GM20431 (cell line): ENCODE data around the gene TACO1.

Experiments
- in situ Hi-C: fragments of 300-500 bp; cut with MseI, MboI; formaldehyde crosslinking; loops from one replicate; pipeline ENCODE4 v1.15.0; 2020; ENCODE audit warnings: low sequenced_read_pairs; ENCODE audit not compliant: unreplicated experiment

The TACO1 gene

DNA sequence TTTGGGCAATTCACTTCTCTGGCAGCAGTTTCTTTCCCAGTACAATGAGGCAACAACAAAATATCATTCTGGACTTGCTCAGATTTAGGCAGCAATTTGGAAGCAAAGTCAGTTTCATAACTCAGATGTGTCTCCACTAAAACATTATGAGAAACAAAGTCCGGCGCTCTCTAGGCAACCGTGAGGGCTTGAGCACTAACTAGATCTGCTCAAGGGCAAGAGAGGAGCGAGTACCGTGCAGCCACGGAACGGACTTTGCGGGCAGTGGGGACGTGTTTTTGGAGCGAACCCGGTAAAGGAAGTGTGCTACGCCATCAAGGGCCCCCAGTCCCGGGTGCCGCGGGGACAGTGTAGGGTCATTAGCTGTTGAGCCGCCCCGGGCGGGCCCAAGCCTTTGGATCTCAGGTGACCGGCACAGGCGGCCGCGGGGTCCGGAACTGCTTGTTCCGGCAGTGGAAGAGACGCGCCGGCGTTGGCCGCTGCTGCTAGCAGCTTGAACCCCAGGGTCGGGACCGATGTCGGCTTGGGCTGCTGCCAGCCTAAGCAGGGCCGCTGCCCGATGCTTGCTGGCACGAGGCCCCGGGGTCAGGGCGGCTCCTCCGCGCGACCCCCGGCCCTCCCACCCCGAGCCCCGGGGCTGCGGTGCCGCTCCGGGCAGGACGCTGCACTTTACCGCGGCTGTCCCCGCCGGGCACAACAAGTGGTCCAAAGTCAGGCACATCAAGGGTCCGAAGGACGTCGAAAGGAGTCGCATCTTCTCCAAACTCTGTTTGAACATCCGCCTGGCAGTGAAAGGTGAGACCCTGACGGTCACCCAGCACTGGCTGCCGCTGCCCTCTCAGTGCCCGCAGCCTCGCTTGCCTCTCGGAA, at the start of gene TACO1:
Gene TACO1, plus strand, starts transcription at position 327 of the 870 bp plus-strand sequence. Its CDS starts 189 bp downstream, at position 516.
- in situ Hi-C loops, result no loop called here

DNA sequence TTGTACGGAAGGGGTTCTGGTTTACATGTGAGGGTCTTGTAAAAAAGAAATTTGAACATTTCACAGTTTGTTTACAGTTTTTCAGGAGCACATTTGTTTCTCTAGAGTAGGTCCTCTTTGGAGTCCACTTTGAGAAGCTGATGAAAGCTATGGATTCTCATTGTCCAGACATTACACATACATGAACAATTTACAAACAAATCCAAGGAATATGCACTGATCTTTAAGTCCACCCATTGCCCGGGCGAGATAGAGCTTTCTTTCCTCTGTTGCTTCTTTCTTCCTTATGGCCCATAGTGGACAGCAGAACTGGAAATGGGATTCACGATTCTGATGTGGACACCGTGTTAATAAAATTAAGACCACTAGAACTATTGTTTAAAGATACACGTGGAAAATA, 48.5 kb upstream of the TACO1 start:
- in situ Hi-C loops, result no loop called here

DNA sequence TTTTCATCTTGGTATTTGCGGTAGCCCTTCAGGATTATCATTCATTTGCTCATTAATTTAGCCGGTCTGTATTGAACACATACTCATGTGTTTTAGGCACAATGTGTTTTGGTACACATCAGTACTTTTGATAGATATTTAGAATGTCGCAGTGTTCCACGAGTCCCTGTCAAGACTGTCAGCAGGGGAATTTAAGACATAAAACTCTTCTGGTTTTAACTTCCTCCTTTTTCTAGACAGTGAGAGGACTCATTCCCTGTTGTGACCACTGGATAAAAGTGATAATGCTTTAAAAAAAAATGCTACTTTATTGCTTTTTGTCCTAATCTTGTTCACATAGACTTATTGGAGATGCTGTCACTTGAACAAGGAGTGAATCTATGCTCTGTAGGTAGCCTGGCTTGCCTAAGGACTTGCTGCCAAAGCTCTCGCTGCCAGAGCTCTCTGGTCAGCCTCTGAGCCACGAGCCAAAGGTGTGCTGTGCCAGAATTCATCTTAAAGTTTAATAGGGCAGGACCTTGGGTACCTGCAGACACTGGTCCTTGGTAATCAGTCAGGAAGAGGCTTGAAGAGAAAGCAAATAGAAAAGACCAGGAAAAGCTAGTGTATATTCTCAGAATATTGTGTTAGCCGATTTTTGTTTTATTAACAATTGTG, 45.1 kb upstream of the TACO1 start:
- in situ Hi-C loops, result no loop called here

DNA sequence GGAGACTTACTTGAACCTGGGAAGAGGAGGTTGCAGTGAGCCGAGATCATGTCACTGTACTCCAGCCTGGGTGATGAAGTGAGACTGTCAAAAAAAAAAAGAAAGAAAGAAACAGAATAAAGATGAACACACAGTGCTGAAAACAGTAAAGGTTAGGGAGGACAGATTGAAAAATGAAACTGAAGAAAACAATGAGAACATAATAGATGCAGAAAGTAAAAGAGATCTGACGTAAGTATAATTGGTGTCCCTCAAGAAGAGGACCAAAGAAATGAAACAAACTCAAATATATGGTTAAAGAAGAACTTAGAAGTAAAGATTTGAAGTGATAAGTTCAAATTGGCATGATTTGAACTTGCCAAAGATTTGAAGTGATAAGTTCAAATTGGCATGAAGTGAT, 43.3 kb upstream of the TACO1 start:
- in situ Hi-C loops, result no loop called here

DNA sequence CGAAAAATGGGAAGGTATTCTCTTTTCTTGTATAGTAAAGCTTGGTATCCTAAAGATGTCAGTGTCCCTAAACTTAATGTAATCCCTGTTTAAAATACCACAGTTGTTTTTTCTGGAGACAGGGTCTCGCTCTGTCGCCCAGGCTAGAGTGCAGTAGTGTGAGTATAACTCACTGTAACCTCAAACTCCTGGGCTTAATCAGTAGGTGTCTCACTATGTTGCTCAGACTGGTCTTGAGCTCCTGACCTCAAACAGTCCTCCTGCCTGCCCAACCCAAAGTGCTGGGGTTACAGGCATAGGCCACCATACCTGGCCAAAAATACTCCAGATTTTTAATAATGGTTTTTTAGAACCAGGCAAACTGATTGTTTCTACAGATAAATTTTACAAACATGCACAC, 42.3 kb upstream of the TACO1 start:
- in situ Hi-C loops, result no loop called here

DNA sequence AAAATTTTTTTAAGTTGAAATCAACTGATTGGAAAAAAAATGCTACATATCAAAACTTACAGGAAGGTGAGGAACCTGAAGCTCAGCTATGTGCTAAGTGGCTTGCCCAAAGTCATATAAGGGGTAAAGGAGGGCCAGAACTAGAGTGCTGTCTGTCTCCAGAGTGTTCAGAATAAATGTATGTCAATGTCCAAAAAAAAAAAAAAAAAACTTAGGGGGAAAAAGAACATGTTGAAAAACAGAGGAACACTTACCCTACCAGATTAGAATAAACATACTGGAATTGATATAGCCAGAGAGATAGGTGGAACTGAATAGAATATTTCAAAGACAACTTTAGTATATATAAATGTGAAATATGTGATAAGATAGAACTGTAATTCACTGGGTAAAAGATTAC, 38.9 kb upstream of the TACO1 start:
- in situ Hi-C loops, result no loop called here

DNA sequence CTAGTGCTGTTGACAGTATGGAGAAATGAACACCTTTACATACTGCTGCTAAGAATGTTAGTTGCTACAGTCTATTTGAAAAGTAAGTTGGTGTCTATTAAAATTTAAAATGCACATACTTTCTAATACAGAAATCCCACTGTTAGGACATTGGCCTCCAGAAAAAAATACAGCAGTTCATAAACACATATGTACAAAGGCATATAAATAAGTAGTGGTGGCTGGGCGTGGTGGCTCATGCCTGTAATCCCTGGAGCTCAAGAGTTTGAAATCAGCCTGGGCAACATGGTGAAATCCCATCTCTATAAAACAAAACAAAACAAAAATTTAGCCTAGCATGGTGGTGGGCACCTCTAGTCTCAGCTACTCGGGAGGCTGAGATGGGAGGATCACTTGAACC, 37.4 kb upstream of the TACO1 start:
- in situ Hi-C loops, result no loop called here

DNA sequence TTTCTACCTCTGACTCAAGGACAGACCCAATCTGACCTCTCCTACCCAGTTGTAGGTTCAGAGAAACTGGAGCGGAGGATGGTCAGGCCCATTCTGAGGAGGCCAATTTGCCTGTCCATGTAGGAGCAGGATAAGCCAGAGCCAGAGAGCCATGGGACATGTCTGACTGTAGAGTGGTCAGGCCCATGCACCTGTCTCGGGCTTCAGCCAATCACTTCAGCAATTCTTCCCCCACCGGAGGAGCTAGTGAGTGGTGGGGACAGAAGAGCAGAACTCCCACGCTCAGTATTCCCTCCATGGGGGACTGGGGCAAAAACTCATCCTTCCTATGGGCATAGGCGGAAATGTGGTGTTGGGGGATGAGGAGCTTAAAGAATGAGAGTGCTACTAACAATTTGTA, 36.1 kb upstream of the TACO1 start:
- in situ Hi-C loops, result no loop called here

DNA sequence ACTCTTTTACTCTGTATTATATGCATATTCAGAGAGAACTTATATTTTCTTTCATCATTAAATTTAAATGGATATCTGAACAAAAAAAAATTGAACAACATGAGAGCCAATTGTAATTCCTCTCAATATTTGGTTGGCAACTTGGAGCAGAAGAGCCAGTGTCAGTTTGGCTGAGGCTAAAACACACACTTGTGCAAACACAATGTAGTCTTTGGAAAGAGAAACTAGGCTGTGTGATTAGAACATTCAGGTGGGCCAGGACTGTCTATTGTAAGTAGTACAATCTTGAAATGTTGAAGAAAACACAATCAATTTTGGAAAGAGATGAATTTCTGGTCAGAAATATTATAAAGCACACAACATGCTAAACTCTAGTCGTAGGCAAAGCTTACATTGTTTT, 33.5 kb upstream of the TACO1 start:
- in situ Hi-C loops, result no loop called here

DNA sequence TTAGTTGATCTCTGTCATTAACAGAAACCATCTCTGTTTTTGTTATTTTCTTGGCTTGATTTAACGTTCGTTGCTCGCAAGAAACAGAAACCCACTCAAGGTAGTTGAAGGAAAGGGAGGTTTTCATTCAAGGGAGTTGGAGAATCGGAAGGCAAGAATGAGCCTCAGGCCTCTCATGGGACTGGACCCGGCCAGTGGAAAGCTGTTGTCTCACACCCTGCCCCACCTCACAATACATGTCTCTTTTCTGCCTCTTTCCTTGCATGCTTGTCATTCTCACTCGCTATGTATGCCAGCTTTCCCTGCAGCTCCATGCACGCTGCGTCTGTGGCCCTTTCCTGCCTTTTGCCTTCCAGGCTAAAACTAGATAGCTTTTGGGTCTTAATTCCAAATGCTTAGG, 32.1 kb upstream of the TACO1 start:
- in situ Hi-C loops, result no loop called here

DNA sequence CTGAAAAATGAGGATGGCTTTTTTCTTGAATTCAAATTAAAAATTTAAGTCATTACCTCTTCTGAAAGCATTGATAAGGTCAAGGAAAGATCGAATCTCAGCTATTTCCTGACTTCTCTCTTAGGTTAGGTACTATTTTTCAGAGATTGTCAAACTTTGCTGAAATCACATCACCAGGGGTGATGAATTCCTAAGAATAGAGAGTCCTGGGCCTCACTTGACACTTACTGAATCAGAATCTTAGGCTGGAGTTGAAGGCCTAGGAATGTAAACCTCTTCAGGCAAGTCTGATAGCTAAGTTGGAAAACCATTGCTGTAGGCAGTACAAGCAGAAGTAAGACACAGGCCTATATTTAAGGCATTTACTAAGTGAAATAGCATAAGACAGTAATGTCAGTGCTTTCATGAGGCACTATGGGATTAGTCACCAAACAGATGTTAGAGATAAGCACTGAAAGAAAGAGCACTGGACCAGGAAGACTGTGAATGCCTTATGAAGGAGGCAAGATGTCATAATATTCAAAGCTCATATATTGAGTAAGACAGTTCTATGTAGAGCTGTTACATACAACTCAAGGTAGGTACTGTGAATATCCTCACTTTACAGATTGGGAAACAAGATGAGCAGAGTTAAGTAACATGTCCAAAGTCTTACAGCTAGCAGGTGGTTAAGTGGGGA, 28.9 kb upstream of the TACO1 start:
- in situ Hi-C loops, result no loop called here

DNA sequence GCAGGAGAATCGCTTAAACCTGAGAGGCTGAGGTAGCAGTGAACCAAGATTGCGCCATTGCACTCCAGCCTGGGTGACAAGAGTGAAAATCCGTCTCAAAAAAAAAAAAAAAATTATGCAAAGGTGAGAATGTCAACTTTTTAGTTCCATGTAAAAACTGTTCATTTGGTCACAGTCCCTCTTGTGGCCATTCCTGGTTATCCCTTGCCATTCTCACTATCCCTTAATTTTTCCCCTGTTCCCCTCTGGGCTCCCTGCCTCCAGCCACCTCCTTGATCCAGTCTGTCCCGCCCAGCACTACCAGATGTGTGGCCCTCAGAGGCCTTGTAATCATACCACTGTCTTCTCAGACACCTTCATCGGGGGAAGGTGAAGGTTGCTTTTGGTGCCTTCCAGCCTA, 27.1 kb upstream of the TACO1 start:
- in situ Hi-C loops, result no loop called here

DNA sequence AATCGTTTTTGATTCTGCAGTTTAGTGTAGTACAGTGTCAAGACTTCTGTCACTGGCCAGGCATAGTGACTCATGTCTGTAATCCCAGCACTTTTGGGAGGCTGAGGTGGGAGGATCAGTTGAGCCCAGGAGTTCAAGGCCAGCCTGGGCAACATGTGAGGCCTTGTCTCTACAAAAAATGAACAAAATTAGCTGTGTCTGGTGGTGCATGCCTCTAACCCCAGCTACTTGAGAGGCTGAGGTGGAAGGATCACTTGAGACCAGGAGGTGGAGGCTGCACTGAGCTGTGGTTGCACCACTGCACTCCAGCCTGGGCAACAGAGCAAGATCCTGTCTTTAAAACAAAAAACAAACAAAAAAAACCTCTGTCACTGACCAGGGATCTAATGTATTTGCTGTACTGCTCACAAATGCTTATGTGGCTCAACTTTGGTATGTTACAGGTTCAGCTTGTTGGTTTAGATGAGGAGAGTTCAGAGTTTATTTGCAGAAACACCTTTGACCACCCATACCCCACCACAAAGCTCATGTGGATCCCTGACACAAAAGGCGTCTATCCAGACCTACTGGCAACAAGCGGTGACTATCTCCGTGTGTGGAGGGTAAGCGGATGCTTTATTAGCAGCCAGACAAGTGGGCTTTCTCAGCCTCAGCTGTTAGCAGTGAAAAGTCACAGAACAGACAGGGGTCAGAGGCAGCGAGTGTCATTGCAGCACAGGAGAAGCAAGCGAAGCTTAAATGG, 22.5 kb upstream of the TACO1 start:
- in situ Hi-C loops, result no loop called here

DNA sequence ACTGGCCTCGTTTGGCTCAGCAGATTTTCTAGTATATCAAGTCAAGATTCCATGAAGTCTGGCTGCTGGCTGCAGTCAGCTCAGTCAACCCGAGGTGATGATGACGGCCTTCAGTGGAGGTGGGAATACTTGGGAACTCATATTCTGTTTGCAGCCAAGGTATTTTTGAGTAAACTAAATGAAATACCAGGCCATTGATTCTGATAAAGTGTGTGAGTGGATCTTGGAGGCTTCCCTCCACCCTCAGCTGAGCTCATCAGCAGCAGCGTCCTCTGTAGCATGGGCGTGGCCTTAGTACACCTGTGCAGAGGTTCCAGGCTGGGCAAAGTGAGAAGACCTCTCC, 22.0 kb upstream of the TACO1 start:
- in situ Hi-C loops, result no loop called here

DNA sequence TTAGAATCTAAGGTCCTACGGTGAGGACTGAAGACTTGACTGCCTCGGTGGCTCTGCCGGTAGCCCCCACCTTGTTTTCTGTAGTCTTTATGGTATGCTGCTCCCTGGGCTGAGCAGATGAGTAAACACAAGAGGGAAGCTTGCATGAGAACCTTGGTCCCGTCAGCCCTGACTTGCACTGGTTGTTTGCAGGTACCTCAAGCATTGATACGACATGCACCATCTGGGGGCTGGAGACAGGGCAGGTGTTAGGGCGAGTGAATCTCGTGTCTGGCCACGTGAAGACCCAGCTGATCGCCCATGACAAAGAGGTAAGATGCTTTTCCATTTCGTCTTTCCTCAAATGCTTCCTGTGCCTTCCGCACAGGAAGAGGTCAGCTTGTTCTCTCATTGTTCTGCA, 21.1 kb upstream of the TACO1 start:
- in situ Hi-C loops, result no loop called here

DNA sequence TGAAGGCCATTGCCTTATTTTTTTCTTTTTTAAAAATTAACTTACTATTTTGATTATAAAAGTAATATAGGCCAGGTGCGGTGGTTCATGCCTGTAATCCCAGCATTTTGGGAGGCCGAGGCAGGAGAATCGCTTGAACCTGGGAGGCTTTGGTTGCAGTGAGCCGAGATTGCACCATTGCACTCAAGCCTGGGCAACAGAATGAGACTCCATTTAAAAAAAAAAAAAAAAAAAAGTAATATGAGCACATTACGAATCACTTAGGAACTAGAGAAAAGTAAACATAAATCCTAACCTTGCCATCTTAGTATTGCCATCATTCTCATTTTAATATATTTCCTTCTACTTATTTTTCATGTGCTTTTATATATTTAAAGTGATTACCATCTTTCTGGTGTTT, 12.9 kb upstream of the TACO1 start:
- in situ Hi-C loops, result no loop called here

DNA sequence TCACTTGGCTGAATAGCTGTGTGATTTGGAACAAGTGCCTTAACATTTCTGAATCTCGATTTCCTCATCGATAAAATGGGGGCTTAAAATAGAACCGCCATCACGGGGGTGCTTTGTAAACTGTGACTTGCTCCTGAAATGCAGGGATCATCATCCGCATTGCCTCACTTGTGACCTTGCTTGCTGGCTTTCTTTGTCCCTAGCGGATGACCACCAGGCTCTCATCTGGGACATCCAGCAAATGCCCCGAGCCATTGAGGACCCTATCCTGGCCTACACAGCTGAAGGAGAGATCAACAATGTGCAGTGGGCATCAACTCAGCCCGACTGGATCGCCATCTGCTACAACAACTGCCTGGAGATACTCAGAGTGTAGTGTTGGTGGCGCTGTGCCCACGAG, 11.9 kb upstream of the TACO1 start:
- in situ Hi-C loops, result no loop called here

DNA sequence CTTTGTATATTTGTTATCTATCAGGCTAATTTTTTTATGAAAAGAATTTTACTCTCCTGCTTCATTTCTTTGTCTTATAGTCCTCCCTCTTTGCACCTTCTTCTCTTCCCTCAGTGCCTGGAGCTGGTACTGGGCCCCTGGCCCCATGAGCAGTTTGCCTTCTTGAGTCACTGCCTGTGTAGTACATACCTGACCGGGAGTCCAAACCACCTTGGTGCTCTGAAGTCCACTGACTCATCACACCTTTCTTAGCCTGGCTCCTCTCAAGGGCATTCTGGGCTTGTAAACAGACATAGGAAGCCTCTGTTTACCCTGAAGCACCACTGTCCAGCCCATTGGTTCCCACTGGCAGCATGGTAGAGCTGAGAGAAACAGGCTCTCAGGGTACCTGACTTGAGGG, 11.0 kb upstream of the TACO1 start:
- in situ Hi-C loops, result no loop called here

DNA sequence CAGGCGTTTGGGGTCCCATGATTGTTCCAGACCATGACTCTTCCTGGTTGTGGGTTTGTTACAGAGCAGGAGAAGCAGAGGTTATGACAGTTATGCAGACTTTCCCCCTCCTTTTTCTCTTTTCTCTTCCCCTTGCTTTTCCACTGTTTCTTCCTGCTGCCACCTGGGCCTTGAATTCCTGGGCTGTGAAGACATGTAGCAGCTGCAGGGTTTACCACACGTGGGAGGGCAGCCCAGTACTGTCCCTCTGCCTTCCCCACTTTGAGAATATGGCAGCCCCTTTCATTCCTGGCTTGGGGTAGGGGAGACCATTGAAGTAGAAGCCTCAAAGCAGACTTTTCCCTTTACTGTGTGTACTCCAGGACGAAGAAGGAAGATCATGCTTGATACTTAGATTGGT, 7.9 kb upstream of the TACO1 start:
- in situ Hi-C loops, result no loop called here

DNA sequence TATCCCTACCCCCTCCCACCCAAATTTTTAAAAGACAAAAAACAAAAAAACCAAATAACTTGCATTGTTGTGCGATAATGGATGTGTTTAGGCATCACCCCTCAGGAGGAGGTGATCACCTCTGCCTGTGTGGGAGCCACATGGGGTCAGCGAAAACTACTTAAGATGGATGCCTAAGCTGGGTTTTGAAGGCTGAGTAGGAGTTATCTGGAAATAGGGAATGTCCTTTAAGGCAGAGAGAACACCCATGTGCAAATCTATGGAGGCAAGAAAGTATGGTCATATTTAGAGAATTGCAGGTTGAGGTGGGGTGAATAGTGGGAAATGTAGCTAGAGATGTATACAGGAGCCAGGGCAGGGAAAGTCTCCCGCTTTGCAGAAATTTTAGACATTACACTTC, 5.6 kb upstream of the TACO1 start:
- in situ Hi-C loops, result no loop called here
